GM21390 (cell line): Measurements from ENCODE around the gene LRRC8D.
"Not testable (repeated sequence)": the region's sequence is repeated elsewhere in the genome, so short reads cannot be mapped to it uniquely, and the experiment has no call there.

Experiments used
- ATAC-seq: cut with Tn5 transposase; IDR thresholded peaks from one replicate; pipeline ENCODE4 v1.9.1; 2021; ENCODE audit not compliant: unreplicated experiment

LRRC8D gene

DNA sequence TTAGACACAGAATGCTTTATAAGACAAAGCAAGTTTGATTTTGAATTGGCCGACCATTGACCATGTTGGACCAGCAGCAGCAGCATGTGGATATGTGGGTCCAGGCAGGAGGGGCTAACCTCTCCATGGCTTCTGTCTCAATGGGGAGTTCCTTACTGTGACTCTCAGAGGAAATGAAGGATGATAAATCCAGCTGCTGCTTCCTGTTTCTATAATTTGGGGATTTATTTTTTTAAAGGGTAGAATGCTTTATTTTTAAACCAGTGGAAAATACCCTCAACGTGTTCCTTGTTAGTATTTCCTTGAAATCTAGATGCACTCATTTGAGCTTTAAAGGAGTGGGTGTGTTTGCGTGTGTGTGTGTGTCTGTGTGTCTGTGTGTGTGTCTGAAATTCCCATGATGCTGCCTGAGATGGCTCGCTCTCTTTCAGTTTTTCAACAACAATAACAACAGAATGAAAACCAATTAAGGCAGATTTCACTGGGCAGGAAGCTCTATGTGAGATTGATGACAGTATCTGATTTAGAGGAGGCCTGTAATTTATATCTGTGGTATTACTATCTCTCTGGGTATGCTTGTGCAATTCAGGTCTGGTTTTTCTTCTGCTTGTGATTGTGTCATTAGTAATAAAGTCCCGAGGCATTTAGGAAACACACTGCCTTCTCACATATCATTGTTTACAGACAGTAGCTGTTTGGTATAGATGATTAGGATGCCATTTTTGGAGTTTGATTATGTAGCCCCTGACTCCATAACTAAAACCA, 88.0 kb downstream of the LRRC8D start:
- ATAC-seq, result no peak

DNA sequence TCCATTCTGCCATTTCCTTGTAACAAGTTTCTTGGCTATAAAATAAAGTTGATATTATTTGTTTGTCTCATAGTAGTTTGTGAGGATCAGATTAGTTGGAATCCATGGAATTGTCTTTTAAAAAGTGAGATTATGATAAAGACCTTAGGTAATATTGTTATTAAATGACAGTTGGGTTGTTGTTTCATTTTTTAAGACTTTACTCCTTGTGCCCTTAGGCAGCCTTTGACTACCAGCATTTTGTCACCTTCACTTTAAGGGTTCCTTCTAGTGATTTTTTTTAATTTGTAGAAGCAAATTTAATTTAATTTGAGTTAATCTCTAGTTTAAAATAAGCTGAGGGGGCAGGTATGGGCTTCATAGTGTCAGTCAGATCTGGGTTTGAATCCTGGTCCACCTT, 89.4 kb downstream of the LRRC8D start:
- no peak for ATAC-seq

DNA sequence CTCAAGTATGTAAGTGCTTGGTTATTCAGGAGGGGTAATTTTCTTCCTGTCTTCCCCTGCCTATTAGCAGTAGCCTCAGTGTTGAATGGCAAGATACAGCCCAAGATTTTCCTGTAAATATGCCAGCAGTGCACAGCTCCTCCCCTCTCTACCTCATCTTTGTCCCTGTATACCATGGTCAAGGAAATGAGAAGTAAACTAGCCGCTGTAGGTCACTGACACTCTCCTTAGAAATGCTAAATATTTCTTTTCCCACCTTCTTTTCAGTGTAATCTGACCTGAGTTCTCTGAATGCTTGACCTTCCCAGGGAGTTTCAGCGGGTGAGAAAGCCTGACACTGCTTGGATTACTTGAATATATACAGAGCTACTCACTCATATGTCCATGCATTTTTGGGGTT, 89.9 kb downstream of the LRRC8D start:
- ATAC-seq, result no peak

DNA sequence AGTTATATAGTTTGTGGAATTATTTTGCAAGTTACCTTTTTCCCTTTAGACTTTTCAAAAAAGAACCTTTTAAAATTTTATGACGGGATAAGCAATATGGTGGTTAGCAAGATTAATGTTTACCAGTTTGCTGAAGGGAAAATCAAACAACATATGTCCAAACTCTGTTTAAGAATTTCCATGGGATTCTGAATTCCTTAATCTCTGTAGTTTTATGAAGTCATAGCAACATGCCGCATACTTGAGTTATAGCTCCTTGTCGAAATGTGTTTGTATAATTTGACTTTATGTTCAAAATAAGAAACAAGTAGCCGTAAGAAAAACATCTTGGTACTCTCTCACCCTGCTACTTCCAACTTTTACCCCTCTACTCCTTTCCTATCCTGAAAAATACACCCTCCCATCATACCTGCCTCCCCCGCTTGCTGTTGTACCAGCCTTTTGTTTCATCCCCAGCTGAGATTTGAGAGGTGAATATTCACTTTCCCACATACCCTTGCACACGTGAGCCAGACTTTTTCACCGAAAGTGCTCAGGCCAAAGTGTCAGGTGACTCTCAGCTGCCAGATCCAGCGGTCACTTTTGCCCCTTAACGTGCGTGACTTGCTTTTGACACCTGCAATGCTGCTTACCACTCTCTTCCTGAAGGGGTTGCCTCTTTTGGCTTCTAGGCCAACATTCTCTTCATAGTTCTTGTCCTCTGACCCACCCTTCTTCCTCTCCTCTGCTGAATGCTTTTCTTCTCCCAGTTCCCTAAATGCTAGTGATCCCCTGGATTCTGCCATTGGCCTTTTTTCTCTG, 90.6 kb downstream of the LRRC8D start:
- no peak for ATAC-seq

DNA sequence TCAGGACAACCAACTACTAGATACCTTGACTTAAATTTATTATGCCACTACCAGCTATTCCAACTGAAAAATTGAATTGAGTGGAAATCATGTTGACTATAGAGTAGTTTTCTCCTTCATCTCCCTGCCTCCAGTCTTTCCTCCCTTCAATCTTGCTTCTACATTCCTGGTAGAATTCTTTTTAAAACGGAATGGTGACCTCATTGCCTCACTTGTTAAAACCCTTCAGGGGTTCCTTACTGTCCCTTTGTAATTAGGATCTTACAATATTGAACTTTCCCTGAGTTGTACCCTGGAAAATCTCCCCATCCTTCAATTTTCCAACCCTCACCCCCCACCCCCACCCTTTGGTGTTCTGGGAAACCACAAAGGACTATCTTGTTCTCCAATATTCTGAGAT, 91.2 kb downstream of the LRRC8D start:
- no peak for ATAC-seq

DNA sequence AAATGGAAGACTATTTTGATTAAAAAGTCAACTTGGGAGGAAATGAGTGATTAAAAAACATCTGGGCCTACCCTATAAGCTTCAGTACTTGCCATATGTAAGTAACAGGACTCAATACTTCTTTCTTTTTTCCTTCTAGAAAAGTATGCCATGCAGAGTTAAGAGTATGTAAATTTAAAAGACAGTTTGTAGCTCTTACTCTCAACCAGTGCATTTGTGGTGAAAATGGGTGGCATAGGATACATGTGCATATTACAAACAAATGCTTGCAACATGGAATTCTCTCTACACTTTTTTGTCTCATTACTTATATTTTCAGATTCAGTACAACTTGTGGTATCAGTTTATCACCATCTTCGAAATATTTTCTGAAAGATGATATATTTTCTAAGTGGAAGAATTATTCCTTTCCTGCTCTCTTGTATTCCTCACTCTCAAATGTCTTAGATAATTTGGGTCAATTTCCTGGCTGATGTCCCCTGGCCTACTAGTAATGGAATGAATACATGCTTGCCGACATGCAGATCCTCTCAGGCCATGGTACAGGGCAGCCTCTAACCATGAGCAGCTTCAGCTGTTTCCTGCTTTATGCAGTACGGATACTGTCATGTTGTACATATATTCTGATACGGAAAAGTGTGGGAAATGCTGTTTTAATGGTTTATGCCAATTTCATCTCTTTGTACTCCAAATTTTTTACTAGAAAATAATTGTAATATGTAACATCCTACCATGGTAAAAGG, 92.7 kb downstream of the LRRC8D start:
- no peak for ATAC-seq

DNA sequence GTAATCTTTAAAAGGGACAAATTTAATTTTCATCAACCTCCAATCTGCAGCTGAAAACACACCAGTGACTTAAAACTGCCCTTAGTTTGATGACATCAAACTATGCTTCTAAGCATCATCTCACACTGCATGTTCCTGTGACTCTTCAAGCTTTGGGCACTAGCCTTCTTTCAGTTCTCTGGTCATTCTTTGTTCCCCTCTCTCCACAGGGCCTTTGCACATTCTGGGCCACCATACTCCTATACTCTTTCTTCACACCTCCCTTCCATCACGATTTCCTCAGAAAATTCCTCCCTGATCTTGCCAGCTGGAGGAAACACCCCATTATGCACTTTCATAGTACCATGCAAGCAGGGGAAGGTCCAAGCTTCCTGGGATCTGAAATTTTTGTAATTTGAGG, 96.5 kb downstream of the LRRC8D start:
- no peak for ATAC-seq

DNA sequence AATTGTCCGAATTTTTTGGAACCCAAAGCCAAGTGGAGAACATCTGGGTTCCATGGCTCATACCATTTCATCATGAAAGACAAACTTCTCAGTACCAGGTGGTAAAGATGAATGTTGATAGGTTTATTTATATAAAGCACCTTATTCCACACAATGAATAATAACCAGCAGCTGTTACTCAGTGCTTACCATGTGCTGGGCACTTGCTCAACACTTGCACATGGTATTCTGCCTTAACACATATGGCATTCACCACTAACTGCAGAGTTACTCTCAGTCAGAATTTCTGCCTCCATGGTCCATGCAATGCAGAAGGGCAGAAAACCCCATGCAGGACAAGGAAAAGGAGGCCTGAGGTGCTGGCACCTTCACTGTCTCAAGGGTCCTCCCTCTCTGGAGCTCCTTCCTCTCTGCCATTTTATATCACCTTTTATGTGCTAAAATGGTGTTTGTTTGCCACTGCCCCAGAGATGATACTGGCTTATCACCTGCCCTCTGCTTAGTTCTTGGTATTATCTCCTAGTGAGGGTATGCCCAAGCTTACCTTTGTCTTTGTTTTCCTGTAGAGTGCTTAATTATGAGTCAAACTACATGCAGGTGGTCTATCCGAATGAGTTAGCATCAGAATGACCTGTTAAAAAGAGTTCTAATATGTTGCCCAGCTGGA, 97.4 kb downstream of the LRRC8D start:
- ATAC-seq, result no peak

DNA sequence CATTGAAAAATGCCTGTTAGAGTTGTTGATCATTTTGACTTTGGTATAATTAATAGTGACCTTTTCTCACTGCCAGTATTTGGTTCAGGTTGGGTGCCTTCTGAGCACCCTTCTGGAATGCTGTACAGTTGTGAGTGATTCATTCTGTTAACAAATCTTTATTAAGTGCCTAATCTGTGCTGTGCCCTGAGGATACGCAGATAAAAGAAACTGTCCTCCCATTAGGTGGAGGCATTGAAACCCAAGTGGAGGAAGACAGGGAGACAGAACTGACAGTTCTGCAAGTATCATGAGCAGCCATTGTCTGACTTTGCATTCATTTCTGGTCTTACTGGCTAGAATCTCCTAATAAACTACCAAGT, 97.9 kb downstream of the LRRC8D start:
- ATAC-seq, result no peak

DNA sequence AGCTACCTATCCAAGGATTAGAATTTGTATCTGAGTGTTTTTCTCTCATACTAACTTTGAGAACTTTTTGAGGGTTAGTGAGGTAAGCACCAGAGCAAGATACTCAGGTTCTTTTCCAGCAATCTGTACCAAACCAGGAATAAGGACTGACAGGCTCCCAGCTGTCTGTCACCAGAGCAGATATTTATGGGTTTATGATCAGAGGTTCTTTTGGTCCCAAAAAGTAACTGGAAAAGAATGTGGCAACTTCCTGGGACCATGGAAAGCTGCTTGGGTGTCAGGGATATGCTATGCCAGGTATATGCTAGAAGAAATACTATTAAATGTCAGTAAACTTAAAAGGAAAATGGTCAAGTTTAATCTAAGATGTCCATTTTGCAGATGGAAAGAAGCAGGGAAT, 98.3 kb downstream of the LRRC8D start:
- ATAC-seq, result no peak

DNA sequence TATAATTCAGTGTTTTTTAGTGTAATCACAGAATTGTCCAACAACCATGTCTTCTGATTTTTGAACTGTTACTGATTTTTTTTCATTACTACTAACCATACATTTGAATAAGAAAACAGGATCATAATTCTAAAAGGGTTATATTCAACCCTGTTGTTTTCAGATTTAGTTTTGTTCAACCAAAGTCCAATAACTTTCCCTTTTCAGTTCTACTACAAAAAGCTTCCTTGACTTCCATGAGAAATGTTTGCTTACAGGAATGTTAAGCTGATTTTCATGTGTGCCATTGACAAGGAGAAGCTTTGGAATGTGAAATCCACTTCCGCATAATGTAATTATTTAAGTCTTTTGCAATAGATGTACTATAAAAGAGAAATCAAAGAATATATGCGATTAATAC, 102.1 kb downstream of the LRRC8D start:
- no peak for ATAC-seq

DNA sequence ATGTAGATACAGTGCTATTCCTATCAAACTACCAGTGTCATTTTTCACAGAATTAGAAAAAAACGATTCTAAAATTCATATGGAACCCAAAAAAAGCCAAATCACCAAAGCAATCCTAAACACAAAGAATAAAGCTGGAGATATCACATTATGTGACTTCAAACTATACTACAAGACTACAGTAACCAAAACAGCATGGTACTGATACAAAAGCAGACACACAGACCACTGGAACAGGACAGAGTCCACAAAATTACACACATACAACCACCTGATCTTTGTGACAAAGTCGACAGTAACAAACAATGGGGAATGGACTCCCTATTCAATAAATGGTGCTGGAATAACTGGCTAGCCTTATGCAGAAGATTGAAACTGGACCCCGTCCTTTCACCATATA, 102.7 kb downstream of the LRRC8D start:
- no peak for ATAC-seq

DNA sequence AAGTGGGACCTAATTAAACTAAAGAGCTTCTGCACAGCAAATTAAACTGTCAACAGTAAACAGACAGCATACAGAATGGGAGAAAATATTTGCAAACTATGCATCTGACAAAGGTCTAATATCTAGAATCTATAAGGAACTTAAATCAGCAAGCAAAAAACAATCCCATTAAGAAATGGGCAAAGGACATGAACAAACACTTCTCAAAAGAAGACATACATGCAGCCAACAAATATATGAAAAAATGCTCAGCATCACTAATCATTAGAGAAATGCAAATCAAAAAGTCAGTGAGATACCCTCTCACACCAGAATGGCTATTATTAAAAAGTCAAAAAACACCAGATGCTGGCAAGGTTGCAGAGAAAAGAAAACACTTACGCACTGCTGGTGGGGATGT, 103.2 kb downstream of the LRRC8D start:
- not testable (repeated sequence) for ATAC-seq

DNA sequence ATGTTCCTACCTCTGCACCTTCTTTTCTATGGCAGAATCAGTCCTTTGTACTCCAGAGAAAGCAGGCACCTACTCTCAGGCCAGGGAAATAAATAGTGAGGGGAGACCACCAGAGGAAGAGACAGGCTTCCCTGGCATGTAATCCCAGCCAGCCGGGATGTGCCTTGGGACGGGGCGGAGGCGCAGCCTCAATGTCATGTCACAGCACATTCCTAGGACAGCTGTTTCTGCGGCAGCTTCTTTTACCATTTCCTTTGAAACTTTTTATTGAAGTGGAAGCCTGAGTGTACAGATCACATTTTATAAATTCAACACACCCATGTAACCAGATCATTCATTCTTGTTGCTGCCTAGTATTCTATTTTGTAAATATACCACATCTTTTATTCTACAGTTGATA, 106.2 kb downstream of the LRRC8D start:
- no peak for ATAC-seq

DNA sequence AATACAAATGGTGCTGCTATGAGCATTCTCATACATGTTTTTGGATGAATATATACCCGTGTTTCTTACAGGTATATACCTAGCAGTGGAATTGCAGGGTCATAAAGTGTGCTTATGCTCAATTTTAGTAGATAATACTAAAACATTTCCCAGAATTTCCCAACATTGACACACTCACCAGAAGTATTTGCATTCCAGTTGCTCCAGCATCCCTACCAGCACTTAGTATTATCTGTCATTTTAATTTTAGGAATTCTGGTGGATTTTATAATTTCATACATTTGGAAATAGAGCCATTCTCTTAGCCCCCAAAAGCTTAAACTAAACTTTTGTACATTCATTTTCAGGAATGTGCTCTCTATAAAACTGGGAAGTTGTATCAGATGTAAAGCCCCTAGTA, 106.6 kb downstream of the LRRC8D start:
- ATAC-seq, result no peak

DNA sequence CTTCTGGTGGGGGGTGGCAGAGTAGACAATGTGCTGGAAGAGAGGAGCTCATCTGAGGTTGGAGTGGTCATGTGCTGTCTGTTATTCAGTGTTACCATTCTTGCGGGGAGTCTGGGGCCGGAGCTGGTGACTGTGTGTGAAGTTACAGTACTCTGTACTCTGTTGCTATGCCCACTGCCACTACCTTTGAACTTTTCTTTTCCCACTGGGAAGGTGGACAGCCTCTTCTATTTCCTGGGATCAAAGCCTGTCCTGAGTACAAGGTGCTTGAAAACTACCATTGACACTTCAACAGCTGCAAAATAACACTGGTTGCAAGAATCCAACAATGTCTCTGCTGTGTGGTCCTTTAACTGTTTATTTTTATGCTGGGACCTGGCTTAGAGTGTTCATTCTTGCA, 107.7 kb downstream of the LRRC8D start:
- ATAC-seq, result no peak

DNA sequence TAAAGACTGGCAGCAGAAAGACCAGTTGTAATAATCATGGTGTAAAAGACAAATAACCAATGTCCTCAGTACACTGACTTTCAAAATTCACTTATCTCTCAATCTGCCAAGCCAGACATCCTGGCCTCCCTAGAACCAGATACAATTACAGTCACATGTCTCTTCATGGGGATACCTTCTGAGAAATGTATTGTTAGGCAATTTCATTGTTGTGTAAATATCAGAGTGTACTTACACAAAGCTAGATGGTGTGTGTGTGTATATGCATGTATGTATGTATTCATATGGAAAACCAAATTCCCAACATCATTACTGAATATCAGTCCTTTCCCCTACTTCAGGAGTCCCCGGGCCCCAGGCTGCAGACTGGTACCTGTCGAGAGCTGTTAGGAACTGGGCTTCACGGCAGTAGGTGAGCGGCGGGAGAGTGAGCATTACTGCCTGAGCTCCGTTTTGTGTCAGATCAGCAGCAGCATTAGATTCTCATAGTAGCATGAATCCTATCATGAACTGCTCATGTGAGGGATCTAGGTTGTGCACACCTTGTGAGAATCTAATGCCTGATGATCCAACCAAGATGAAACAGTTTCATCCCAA, 108.7 kb downstream of the LRRC8D start:
- no peak for ATAC-seq

DNA sequence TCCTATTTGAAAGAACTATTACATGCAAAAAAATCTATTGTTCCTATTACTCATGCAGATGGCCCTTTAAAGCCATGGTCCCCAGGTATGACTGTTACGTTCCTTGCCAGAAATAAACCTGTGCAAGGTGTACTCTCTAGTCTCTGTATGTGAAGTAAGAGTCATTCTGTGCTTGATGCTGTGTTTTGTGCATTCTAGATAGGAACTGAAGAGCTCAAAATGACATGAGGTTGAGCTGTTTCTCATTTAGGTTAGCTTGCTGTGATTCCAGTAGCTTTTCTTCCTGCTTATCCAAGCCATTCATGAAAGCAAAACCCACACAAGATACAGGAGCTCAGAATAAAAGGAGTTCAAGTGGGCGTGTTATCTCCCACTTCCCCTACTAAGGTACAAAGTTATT, 109.7 kb downstream of the LRRC8D start:
- ATAC-seq, result no peak

DNA sequence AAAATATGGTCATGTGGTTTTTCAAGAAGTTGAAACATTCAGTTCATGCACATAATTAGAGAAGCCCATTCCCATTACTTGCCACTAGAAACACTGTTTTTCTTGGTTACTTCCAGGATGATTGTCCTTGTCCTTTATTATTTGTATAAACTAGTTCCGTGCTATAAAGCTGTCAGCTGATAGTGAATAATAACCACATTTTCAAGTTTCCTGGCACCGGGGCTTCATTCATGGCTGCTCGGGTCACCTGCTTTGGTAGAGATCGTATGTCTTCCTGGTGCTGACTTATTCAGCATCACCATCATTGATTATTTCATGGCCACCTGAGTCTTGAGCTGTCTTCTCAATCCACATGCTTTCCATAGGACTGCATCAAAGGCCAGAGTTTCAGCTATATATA, 111.1 kb downstream of the LRRC8D start:
- ATAC-seq, result no peak

DNA sequence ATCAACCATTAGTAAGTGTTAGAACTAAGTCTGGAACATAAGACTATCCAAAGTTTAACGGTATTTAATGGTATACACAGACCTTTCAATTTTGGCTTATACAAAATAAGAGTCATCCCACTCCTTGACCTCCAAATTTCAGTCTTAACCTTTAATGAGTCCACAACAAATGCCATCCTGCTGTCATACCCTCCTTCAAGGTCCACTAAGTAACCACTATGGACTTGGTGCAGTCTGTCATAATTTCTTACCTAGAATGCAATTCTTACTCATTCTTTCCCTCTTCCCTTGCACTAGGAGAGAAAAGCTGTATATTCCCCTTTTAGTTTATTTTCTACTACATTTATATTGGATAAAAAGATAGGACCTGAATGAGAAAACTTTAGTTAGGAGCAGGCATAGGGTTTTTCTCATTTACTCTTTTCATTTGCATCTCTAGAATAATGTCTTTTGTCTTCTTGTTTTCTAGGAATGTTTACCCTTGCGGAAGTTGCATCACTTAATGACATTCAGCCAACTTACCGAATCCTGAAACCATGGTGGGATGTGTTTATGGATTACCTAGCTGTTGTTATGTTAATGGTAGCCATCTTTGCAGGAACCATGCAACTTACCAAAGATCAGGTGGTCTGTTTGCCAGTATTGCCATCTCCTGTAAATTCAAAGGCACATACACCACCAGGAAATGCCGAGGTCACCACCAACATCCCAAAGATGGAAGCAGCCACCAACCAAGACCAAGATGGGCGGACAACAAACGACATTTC, 111.9 kb downstream of the LRRC8D start:
- ATAC-seq, result no peak
